ENCODE measurements around the gene ZBTB38.

The ZBTB38 gene

GRCh38 chr3:141368925-141369794, 856 bp downstream of the ZBTB38 start:
- no peak for DNase-seq

GRCh38 chr3:141370065-141370533, 1.8 kb downstream of the ZBTB38 start:
- peak; percentile 26 for DNase-seq

- no peak for DNase-seq
Measured at GRCh38 chr3:141371882-141372281, 3.6 kb downstream of the ZBTB38 start.

- no peak for DNase-seq
Measured at GRCh38 chr3:141372656-141373055, 4.4 kb downstream of the ZBTB38 start.

- no peak for DNase-seq
Measured at GRCh38 chr3:141373232-141373631, 4.9 kb downstream of the ZBTB38 start.

GRCh38 chr3:141373768-141374526, 5.6 kb downstream of the ZBTB38 start:
- no peak for DNase-seq

- no peak for DNase-seq
Measured at GRCh38 chr3:141375381-141376301, 7.3 kb downstream of the ZBTB38 start.

- DNase-seq: no peak
Measured at GRCh38 chr3:141377377-141377776, 9.1 kb downstream of the ZBTB38 start.

GRCh38 chr3:141378556-141378955, 10.3 kb downstream of the ZBTB38 start:
- DNase-seq: no peak

GRCh38 chr3:141379250-141379966, 11.1 kb downstream of the ZBTB38 start:
- DNase-seq: no peak

GRCh38 chr3:141380279-141380678, 12.0 kb downstream of the ZBTB38 start:
- no peak for DNase-seq

- no peak for DNase-seq
Measured at GRCh38 chr3:141380987-141381386, 12.7 kb downstream of the ZBTB38 start.

- no peak for DNase-seq
Measured at GRCh38 chr3:141382571-141382970, 14.3 kb downstream of the ZBTB38 start.

- DNase-seq: no peak
Measured at GRCh38 chr3:141383555-141384129, 15.3 kb downstream of the ZBTB38 start.

GRCh38 chr3:141384157-141384556, 15.9 kb downstream of the ZBTB38 start:
- DNase-seq: no peak

GRCh38 chr3:141384575-141384974, 16.3 kb downstream of the ZBTB38 start:
- DNase-seq: no peak

- no peak for DNase-seq
Measured at GRCh38 chr3:141385406-141386125, 17.3 kb downstream of the ZBTB38 start.

- no peak for DNase-seq
Measured at GRCh38 chr3:141386126-141386488, 17.8 kb downstream of the ZBTB38 start.

GRCh38 chr3:141386611-141387111, 18.4 kb downstream of the ZBTB38 start:
- no peak for DNase-seq

GRCh38 chr3:141387516-141387915, 19.2 kb downstream of the ZBTB38 start:
- DNase-seq: no peak

GRCh38 chr3:141388395-141388794, 20.1 kb downstream of the ZBTB38 start:
- DNase-seq: no peak
